ENCODE data around the gene GTF3C5. TPM values are rescaled to one million over a fixed set of nuclear protein-coding genes. Genes with fewer than 3 reads are reported as not detected.

GTF3C5 gene
- total and polyA plus RNA-seq, 2 experiments from 2014 or later: 52.5 to 66.0 TPM

- 90% methylated on average over 7 of the region's 7 CpGs for whole genome bisulfite sequencing (ENCODE audit: low lambda C conversion rate, missing lambda C conversion rate)
- peaks cover 7% of the 10 kb centered on the region for H3K79me2 ChIP-seq
- H3K9me3 ChIP-seq (ENCODE audit: low read depth): no peaks in the 10 kb centered on the region
- H3K4me3 ChIP-seq: no peak overlapping the region
- DNase-seq (ENCODE audit: low spot score): no peak
- H2AFZ ChIP-seq: no peak overlapping the region
- no peaks in the 10 kb centered on the region for H3K36me3 ChIP-seq (replicated peaks; ENCODE audit: insufficient read depth, low read depth)
- no peak overlapping the region for H3K27ac ChIP-seq
- H3K4me1 ChIP-seq (ENCODE audit: insufficient read depth): no peaks in the 10 kb centered on the region
- no peak for TF ChIP-seq CTCF (IDR thresholded peaks at IDR 0.05; ENCODE audit: poor library complexity)
- TF ChIP-seq EZH2phosphoT487 (IDR thresholded peaks at IDR 0.05; ENCODE audit: low read depth, severe bottlenecking, unreplicated experiment): no peak
- no peak for TF ChIP-seq EZH2 (IDR thresholded peaks at IDR 0.05; ENCODE audit: borderline replicate concordance)
- no peaks in the 10 kb centered on the region for H4K20me1 ChIP-seq (ENCODE audit: insufficient read depth, poor library complexity, severe bottlenecking)
- no peaks in the 10 kb centered on the region for H3K9me2 ChIP-seq (replicated peaks; ENCODE audit: insufficient read depth)
- no peaks in the 10 kb centered on the region for H3K27me3 ChIP-seq
- no peak overlapping the region for H3K4me2 ChIP-seq
These were observed 16.1 kb downstream of the GTF3C5 start for GRCh38 chr9:133046900-133047295.

GRCh38 chr9:133048595-133048994 lies 17.8 kb downstream of the GTF3C5 start:
- Histone ChIP-seq H3K9me3 (ENCODE audit: low read depth) (no peaks in the 10 kb centered on the region), H3K27ac (no peak overlapping the region), H3K79me2 (no peaks in the 10 kb centered on the region), H3K27me3 (no peaks in the 10 kb centered on the region), H4K20me1 (ENCODE audit: insufficient read depth, poor library complexity, severe bottlenecking) (no peaks in the 10 kb centered on the region), H3K36me3 (replicated peaks; ENCODE audit: insufficient read depth, low read depth) (no peaks in the 10 kb centered on the region), H3K4me3 (no peak overlapping the region), H3K9me2 (replicated peaks; ENCODE audit: insufficient read depth) (no peaks in the 10 kb centered on the region), H2AFZ (no peak overlapping the region), H3K4me2 (no peak overlapping the region), H3K4me1 (ENCODE audit: insufficient read depth) (no peaks in the 10 kb centered on the region)
- peak; percentile 35 for DNase-seq (ENCODE audit: low spot score)
- WGBS (ENCODE audit: low lambda C conversion rate, missing lambda C conversion rate): 88% methylated on average over 5 of the region's 5 CpGs
- TF ChIP-seq CTCF (IDR thresholded peaks at IDR 0.05; ENCODE audit: poor library complexity): peak; percentile 37
- no peak for TF ChIP-seq EZH2phosphoT487 (IDR thresholded peaks at IDR 0.05; ENCODE audit: low read depth, severe bottlenecking, unreplicated experiment)

GRCh38 chr9:133049043-133049442 lies 18.2 kb downstream of the GTF3C5 start:
- Histone ChIP-seq H2AFZ (no peak overlapping the region), H3K9me2 (replicated peaks; ENCODE audit: insufficient read depth) (no peaks in the 10 kb centered on the region), H3K4me1 (ENCODE audit: insufficient read depth) (no peaks in the 10 kb centered on the region), H3K36me3 (replicated peaks; ENCODE audit: insufficient read depth, low read depth) (no peaks in the 10 kb centered on the region), H3K4me3 (no peak overlapping the region), H3K9me3 (ENCODE audit: low read depth) (no peaks in the 10 kb centered on the region), H3K4me2 (no peak overlapping the region), H4K20me1 (ENCODE audit: insufficient read depth, poor library complexity, severe bottlenecking) (no peaks in the 10 kb centered on the region), H3K27ac (no peak overlapping the region), H3K79me2 (no peaks in the 10 kb centered on the region), H3K27me3 (no peaks in the 10 kb centered on the region)
- no peak for DNase-seq (ENCODE audit: low spot score)
- no peak for TF ChIP-seq CTCF (IDR thresholded peaks at IDR 0.05; ENCODE audit: poor library complexity)
- TF ChIP-seq EZH2phosphoT487 (IDR thresholded peaks at IDR 0.05; ENCODE audit: low read depth, severe bottlenecking, unreplicated experiment): no peak
- no peak for TF ChIP-seq EZH2 (IDR thresholded peaks at IDR 0.05; ENCODE audit: borderline replicate concordance)
- 96% methylated on average over 12 of the region's 13 CpGs for WGBS (ENCODE audit: low lambda C conversion rate, missing lambda C conversion rate)

GRCh38 chr9:133050142-133050541 lies 19.3 kb downstream of the GTF3C5 start:
- WGBS (ENCODE audit: low lambda C conversion rate, missing lambda C conversion rate): 76% methylated on average over 6 of the region's 6 CpGs
- Histone ChIP-seq H3K9me3 (ENCODE audit: low read depth) (no peaks in the 10 kb centered on the region), H3K27ac (no peak overlapping the region), H2AFZ (no peak overlapping the region), H3K4me3 (no peak overlapping the region), H3K79me2 (no peaks in the 10 kb centered on the region), H3K36me3 (replicated peaks; ENCODE audit: insufficient read depth, low read depth) (no peaks in the 10 kb centered on the region), H4K20me1 (ENCODE audit: insufficient read depth, poor library complexity, severe bottlenecking) (no peaks in the 10 kb centered on the region), H3K4me2 (no peak overlapping the region), H3K9me2 (replicated peaks; ENCODE audit: insufficient read depth) (no peaks in the 10 kb centered on the region), H3K4me1 (ENCODE audit: insufficient read depth) (no peaks in the 10 kb centered on the region), H3K27me3 (no peaks in the 10 kb centered on the region)
- TF ChIP-seq EZH2 (IDR thresholded peaks at IDR 0.05; ENCODE audit: borderline replicate concordance) (no peak), CTCF (IDR thresholded peaks at IDR 0.05; ENCODE audit: poor library complexity) (no peak), EZH2phosphoT487 (IDR thresholded peaks at IDR 0.05; ENCODE audit: low read depth, severe bottlenecking, unreplicated experiment) (no peak)
- DNase-seq (ENCODE audit: low spot score): no peak

Measured in hepatocyte (in vitro differentiated cells).